ENCODE data around the gene GAL3ST1. TPM values are rescaled to one million over a fixed set of nuclear protein-coding genes. Genes with fewer than 3 reads are reported as not detected.
A peak's percentile ranks its signal among the peaks of the same experiment; 100 is the strongest.

Gene GAL3ST1
- polyA plus RNA-seq, 3 donors = not detected

DNA sequence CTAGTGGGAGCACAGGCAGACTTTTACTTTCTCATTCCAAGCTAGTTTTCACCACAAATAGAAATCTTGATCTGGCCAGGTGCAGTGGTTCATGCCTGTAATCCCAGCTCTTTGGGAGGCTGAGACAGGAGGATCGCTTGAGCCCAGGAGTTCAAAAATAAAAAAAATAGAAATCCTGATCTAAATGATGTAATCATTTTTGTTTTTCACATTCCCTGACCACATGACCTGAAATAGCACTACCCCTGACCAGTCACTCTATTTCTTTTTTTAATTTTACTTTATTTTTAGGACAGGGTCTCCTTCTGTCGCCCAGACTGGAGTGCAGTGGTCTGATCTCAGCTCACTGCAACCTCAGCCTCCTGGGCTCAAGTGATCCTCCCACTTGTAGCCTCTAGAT lies 30.3 kb upstream of the GAL3ST1 start:
- no peak overlapping the region for H2AFZ ChIP-seq (ENCODE audit: insufficient read depth, low read depth, low read length, poor library complexity, severe bottlenecking)

DNA sequence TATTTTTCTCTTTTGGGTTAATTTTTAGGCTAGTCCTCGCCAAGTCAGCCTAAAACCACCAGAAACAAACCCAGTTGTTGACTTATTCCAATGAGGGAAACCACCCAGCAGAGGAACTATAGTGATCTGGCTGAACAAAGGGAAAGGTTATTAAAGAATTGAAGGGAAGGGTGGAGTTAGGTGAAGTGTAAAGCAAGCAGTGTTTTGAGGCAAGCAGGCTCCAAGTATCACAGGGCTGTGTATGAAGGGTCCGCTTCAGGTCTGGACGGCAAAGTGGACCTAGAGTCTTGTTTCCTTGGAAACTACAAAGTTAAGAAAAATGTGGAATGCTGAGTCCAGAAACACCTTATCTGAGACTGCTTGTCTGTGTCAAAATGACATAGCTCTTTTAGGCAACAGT lies 29.3 kb upstream of the GAL3ST1 start:
- no peak overlapping the region for H3K27ac ChIP-seq (ENCODE audit: low read depth in 1 of 2, low read length in 2 of 2)
- no peak overlapping the region for H3K27ac Mint-ChIP-seq
- H3K36me3 Mint-ChIP-seq = peaks cover 0 to 5% of the 10 kb centered on the region in 2 donors
- intact Hi-C loops (cut with micrococcal nuclease) = no loop called here
- no peaks in the 10 kb centered on the region for H3K9me3 Mint-ChIP-seq
- H3K27me3 Mint-ChIP-seq (ENCODE audit: low read depth in 3 of 3) = peaks cover 0 to 4% (median 0%) of the 10 kb centered on the region in 3 donors
- TF ChIP-seq, protein P1, sequence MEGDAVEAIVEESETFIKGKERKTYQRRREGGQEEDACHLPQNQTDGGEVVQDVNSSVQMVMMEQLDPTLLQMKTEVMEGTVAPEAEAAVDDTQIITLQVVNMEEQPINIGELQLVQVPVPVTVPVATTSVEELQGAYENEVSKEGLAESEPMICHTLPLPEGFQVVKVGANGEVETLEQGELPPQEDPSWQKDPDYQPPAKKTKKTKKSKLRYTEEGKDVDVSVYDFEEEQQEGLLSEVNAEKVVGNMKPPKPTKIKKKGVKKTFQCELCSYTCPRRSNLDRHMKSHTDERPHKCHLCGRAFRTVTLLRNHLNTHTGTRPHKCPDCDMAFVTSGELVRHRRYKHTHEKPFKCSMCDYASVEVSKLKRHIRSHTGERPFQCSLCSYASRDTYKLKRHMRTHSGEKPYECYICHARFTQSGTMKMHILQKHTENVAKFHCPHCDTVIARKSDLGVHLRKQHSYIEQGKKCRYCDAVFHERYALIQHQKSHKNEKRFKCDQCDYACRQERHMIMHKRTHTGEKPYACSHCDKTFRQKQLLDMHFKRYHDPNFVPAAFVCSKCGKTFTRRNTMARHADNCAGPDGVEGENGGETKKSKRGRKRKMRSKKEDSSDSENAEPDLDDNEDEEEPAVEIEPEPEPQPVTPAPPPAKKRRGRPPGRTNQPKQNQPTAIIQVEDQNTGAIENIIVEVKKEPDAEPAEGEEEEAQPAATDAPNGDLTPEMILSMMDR (IDR thresholded peaks at IDR 0.05) = no peak
- no peak overlapping the region for H3K4me2 ChIP-seq (replicated peaks; ENCODE audit: extremely low read depth, low read length, poor library complexity, severe bottlenecking)
- H4K20me1 ChIP-seq (ENCODE audit: insufficient read depth, low read length) = no peaks in the 10 kb centered on the region
- WGBS (ENCODE audit: insufficient coverage) = 100% methylated on average over 2 of the region's 3 CpGs
- no peak overlapping the region for H2AFZ ChIP-seq (ENCODE audit: insufficient read depth, low read depth, low read length, poor library complexity, severe bottlenecking)
- H3K27me3 ChIP-seq (ENCODE audit: control insufficient read depth in 2 of 2, insufficient read depth in 2 of 2, low read length in 2 of 2) = no peaks in the 10 kb centered on the region
- no peaks in the 10 kb centered on the region for H3K9me3 ChIP-seq (replicated peaks in 1 of 2; ENCODE audit: control insufficient read depth in 1 of 2, insufficient read depth in 1 of 2, low read length in 2 of 2)
- no peak for DNase-seq
- H3K4me1 Mint-ChIP-seq = peaks cover 44% of the 10 kb centered on the region
- H3K4me3 Mint-ChIP-seq = no peak overlapping the region
- H3K9ac ChIP-seq (ENCODE audit: insufficient read depth, low read length, poor library complexity, severe bottlenecking) = no peak overlapping the region
- peaks cover 36 to 38% of the 10 kb centered on the region in 2 donors for H3K4me1 ChIP-seq (ENCODE audit: control insufficient read depth in 1 of 2, insufficient read depth in 2 of 2, low read length in 2 of 2)
- no peaks in the 10 kb centered on the region for H3K79me2 ChIP-seq (ENCODE audit: insufficient read depth, low read length)
- no peaks in the 10 kb centered on the region for H3K36me3 ChIP-seq (replicated peaks in 1 of 2; ENCODE audit: control insufficient read depth in 1 of 2, insufficient read depth in 2 of 2, low read length in 2 of 2)
- no peak overlapping the region for H3K4me3 ChIP-seq (replicated peaks in 1 of 3; ENCODE audit: low read depth in 2 of 3, low read length in 3 of 3)

More for the DNA sequence above, 30.3 kb upstream of the GAL3ST1 start:
- Histone ChIP-seq H3K27ac (ENCODE audit: low read depth in 1 of 2, low read length in 2 of 2) (peak overlapping the region in 1 of 2 donors; percentile 97), H3K27me3 (ENCODE audit: control insufficient read depth in 2 of 2, insufficient read depth in 2 of 2, low read length in 2 of 2) (no peaks in the 10 kb centered on the region), H3K9me3 (replicated peaks in 1 of 2; ENCODE audit: control insufficient read depth in 1 of 2, insufficient read depth in 1 of 2, low read length in 2 of 2) (no peaks in the 10 kb centered on the region), H4K20me1 (ENCODE audit: insufficient read depth, low read length) (no peaks in the 10 kb centered on the region), H3K36me3 (replicated peaks in 1 of 2; ENCODE audit: control insufficient read depth in 1 of 2, insufficient read depth in 2 of 2, low read length in 2 of 2) (no peaks in the 10 kb centered on the region), H3K9ac (ENCODE audit: insufficient read depth, low read length, poor library complexity, severe bottlenecking) (no peak overlapping the region), H3K4me2 (replicated peaks; ENCODE audit: extremely low read depth, low read length, poor library complexity, severe bottlenecking) (no peak overlapping the region), H3K79me2 (ENCODE audit: insufficient read depth, low read length) (no peaks in the 10 kb centered on the region), H3K4me1 (ENCODE audit: control insufficient read depth in 1 of 2, insufficient read depth in 2 of 2, low read length in 2 of 2) (peaks cover 45 to 47% of the 10 kb centered on the region in 2 donors), H3K4me3 (replicated peaks in 1 of 3; ENCODE audit: low read depth in 2 of 3, low read length in 3 of 3) (no peak overlapping the region)
- H3K9me3 Mint-ChIP-seq = peaks cover 0 to 3% (median 0%) of the 10 kb centered on the region in 7 donors
- DNase-seq = no peak
- H3K4me1 Mint-ChIP-seq = peaks cover 54% of the 10 kb centered on the region
- H3K36me3 Mint-ChIP-seq = peaks cover 3 to 5% of the 10 kb centered on the region in 2 donors
- intact Hi-C loops (cut with micrococcal nuclease) = loop anchor here in 1 of 2 donors (5.0 kb wide), 1 partner anchor 363 kb away; the partner anchor contains the start of genes MORC2 and TUG1
- H3K27ac Mint-ChIP-seq = peak overlapping the region in 3 of 7 donors; percentile 37 to 75 (median 74)
- peaks cover 0 to 2% (median 0%) of the 10 kb centered on the region in 3 donors for H3K27me3 Mint-ChIP-seq (ENCODE audit: low read depth in 3 of 3)
- no peak overlapping the region for H3K4me3 Mint-ChIP-seq
- TF ChIP-seq, protein P1 (IDR thresholded peaks at IDR 0.05) = no peak
- WGBS (ENCODE audit: insufficient coverage) = no CpG with 5 or more reads among the region's 2 CpGs

Measured in CD14-positive monocyte (primary cell).